ENCODE results near the gene KANK4.

Gene KANK4

DNA sequence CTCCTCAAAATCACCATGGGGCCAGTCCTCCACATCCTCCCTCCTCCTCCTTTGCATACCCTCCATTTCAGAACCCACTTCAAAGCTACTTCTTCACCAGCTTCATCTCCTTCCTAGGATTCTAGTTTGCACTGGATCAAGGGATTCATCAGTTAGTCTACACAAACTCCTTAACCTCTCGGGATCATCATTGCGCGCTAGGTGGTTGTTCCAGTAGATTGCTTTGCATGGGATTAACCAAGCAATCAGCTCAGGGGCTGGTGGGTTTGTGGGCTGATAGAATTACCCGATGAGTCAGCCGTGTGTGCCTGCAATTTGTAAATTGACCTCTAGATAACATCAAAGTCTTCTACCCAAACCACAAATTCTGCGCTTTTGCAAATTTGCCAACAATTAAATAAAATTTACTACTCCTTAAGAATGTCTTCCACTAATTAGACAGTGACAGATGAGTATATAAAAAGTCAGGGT, 7.7 kb downstream of the KANK4 start:
- DNase-seq = no peak
- in situ Hi-C loops (cut with HindIII; ENCODE audit: low pct_ligation_motif_present, low pct_unique_long_range_greater_than_20kb, low sequenced_read_pairs) = no loop called here

DNA sequence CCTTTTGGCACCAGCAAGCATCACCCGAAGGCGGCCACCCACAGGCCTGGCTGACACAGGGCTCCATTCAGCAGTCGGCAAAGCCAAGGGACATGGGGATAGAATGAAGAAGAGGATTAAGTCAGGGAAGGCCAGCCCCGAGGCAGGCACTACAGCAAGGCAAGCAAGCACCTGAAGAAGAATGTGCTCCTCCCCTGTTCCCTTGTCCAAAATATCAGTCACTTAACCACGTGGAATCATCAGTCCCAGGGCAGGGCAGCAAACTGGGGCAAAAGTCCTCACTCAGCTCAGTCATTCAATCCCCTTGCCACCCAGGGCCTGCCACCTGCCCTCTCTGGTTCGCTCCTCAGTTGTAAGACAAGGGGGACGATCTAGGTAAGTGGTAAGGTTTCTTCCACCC, 9.3 kb downstream of the KANK4 start:
- in situ Hi-C loops (cut with HindIII; ENCODE audit: low pct_ligation_motif_present, low pct_unique_long_range_greater_than_20kb, low sequenced_read_pairs) = no loop called here

DNA sequence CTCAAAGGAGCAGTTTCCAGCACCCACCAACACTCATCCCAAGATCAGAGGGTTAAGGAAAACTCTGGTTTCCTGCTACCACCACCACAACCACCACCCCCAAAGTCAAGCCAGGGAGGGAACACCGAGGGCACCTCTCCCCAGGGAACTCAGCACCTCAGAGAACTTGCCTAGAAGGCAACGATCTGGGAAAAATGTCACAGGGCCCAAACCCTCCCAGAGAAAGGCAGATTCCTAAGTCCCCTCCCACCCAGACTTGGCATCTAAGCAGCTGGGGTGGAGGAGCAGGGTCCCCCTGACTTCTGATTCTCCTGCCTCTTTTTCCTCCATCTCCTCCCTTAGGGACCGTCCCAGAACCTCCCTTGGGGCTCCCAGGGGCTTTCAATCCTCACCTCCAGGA, 10.6 kb downstream of the KANK4 start:
- no peak for DNase-seq
- in situ Hi-C loops (cut with HindIII; ENCODE audit: low pct_ligation_motif_present, low pct_unique_long_range_greater_than_20kb, low sequenced_read_pairs) = no loop called here

More for the DNA sequence above, 9.3 kb downstream of the KANK4 start:
- no peak for DNase-seq

DNA sequence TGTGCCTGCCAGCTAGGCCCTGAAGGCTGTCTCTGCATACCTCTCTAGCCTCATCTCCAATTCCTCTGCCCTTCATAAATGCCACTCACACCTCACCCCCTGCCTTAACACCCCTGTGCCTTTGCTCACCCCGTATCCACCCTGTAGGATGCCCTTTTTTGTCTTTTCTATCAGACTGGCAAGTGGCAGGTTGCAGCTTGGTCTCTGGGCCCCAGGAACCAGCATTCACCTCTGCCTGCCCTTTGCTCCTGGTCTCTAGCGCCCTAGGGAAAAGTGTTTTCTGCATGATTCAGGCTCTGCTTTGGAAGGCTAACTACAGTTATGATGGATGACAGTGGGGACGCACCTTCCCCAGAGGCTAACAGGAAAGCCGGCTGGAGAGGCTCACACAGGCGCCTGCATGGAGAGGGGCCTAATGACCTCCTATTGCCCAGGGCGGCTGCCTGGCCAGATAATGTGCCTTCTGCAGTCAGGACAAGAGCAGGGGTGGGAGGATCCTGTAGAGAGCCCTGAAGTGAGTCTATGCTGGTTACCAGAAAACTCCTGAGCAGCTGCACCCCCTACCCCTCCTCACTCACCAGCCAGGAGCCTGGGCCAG, 11.2 kb downstream of the KANK4 start:
- no peak for DNase-seq
- in situ Hi-C loops (cut with HindIII; ENCODE audit: low pct_ligation_motif_present, low pct_unique_long_range_greater_than_20kb, low sequenced_read_pairs) = no loop called here

DNA sequence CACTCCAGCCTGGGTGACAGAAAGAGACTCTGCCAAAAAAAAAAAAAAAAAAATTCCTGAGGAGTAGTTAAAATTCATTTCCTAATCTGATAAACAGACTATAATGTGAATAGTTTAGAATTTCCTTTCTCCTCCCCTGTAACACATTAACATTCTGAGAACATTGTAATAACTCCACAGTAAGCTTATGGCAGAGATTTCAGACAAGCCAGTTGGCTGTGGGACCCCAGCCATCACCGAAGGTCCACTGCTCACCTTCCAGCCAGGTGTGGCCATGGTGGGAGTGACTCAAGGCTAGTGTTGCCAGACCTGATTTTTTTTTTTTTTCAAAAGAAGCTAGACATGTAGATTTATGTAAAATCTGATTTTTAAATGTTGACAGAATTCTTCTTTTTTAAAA, 11.8 kb downstream of the KANK4 start:
- no peak for DNase-seq
- in situ Hi-C loops (cut with HindIII; ENCODE audit: low pct_ligation_motif_present, low pct_unique_long_range_greater_than_20kb, low sequenced_read_pairs) = no loop called here

DNA sequence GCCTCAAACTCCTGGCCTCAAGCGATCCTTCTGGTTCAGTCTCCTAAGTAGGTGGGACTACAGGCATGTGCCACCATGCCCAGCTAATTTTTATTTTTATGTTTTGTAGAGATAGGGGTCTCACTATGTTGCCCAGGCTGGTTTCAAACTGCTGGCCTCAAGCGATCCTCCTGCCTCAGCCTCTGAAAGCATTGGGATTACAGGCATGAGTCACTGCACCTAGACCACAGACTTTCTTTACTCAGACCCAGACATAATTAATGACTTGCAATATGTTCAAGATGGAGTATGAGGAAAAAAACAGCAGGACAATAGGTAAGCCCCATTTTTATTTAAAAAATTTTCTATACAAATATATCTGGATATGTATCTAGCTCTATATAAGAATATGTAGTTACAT, 13.2 kb downstream of the KANK4 start:
- no peak for DNase-seq
- in situ Hi-C loops (cut with HindIII; ENCODE audit: low pct_ligation_motif_present, low pct_unique_long_range_greater_than_20kb, low sequenced_read_pairs) = no loop called here

DNA sequence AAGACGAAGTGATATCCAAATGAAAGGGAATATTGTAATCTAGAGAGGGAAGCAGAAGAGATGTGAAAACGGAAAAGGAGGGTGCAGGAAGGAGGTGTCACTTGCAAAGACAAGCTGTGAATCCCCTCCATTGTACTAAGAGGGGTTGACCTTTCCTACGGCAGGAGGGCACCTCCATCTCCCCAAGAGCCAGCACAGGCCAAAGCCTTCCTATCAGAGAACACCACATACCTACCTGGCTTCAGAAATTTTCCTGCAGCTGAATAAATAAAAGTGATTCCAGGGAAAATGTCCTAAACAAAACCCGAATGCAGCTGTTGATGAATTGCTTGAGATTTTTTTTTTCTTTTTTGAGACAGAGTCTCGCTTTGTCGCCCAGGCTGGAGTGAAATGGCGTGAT, 14.3 kb downstream of the KANK4 start:
- no peak for DNase-seq
- in situ Hi-C loops (cut with HindIII; ENCODE audit: low pct_ligation_motif_present, low pct_unique_long_range_greater_than_20kb, low sequenced_read_pairs) = no loop called here

DNA sequence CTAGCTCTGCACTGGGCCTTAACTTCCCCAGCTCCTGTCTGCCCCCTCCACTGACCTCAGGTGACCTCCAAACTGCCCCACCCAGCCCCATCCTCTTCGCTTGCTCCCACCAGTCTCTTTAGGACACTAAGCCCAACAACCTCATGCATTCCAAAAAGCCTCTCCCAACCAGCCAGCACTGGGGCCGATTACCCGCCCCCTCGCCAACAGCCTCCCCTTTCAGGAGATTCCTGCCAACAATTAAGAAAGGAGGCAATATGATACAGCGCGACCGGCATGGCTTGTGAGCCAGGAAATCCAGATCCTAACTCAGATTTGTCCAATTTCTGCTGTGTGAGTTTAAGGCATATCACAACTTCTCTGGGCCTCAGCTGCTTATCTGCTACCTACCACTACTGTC, 14.7 kb downstream of the KANK4 start:
- no peak for DNase-seq
- in situ Hi-C loops (cut with HindIII; ENCODE audit: low pct_ligation_motif_present, low pct_unique_long_range_greater_than_20kb, low sequenced_read_pairs) = no loop called here

DNA sequence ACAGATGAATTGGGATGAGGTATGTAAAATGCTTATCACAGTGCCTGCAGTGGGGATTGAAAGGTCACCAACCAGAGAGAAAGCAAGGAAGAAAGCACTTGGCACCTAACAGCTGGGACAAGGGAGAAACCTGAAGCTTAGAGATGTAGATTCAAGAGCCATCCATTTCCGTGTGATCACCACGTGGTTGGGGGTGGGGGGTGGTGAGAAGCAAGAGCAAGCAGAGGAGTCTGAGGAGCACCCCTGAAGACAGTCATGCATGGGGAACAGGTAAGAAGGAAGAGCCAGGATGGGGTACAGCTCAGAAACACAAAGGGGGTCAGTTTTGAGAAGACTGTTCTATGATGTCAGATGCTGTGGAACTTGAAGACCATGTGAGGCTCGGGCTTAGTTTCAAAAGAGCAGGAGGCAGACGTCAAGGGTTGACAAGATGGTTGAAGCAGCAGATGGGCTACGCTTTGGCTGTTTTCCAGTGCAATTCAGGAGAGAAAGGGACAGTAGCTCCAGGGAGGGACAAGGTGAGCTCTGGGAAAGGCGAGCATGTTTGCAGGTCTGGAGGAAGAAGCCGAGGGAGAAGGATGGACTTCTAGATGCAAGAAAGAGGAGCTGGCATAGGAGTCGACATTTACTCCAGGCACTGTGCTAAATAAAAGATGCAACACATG, 17.4 kb downstream of the KANK4 start:
- DNase-seq = no peak
- in situ Hi-C loops (cut with HindIII; ENCODE audit: low pct_ligation_motif_present, low pct_unique_long_range_greater_than_20kb, low sequenced_read_pairs) = no loop called here

DNA sequence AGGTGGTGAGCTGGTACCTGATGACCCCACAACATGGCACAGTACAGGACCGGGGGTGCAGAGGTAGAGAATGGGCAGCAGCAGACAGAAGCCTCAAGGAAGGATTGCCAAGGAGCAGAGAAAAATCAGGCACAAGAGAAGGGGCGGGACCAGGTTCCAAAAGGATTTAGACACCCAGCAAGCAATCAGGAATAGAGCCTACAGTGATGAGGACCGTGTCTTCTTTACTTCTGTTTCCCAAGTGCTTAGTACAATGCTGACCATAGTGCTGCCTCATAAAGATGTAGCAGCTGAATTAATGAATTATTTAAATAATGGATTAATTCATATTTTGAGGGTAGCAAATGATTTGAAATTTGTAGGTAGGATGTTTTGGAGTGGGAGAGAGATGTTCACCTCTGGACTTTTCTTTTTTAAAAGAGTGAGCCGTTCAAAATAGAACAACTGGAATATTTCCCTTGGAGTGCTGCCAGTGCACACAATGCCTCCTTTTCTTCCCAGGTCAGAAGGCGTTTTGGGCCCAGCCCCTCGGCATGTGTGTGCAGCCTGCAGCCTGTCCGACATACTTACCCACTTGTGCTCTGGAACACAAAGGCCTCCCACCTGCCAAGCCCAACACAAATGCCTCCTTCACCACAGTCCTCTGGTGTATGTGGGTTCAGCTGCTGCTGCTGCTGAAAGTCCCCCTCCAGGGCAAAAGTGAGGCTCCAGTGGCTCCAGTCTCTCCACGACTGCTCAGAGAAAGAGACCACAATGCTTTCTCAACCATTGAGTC, 19.6 kb downstream of the KANK4 start:
- in situ Hi-C loops (cut with HindIII; ENCODE audit: low pct_ligation_motif_present, low pct_unique_long_range_greater_than_20kb, low sequenced_read_pairs) = no loop called here
- no peak for DNase-seq

DNA sequence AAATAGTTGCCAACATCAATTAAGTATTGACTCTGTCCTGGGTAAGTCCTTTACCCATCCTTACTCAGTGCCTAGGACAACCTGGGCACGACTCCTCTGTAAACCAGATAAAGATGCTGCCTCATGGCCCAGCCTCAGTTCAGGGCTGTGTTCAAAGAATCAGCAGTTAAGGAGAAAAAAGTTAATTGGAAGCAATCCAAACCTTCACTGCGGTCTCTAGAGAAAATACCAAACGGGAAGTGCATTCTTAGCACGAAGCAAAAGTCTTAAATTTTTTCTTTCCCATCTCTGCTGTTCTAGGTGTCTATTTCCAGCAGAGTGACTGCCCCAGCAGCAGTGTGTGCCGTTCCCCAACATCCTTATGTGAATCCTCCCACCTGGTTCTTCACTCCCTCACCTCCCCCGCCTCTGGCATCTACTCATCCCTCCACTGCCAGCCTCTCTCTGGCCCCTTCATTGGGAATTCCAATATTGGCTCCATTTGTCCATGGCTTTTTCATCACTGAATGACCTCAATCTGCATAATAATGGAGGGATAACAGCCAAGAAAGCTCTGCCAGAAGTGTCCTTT, 23.2 kb downstream of the KANK4 start:
- DNase-seq = no peak
- in situ Hi-C loops (cut with HindIII; ENCODE audit: low pct_ligation_motif_present, low pct_unique_long_range_greater_than_20kb, low sequenced_read_pairs) = no loop called here

DNA sequence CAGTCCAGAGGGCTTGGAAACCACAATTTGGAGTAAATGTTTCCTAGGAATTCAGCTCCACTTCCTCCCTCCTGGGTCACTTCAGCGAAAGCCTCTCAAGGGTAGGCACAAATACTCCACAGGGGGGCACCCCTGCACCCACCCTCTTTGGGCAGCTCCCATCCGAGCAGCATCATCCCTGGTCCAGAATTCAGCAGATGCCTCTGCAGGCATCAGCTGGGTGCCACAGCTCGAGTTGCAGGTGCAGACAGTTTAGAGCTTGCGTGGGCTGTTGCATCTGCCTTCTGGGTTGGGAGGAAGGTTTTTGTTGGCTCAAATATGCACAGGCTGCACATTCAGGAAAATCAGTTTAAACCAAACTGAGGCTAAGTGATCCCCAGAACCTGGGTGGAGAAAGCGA, 25.0 kb downstream of the KANK4 start:
- in situ Hi-C loops (cut with HindIII; ENCODE audit: low pct_ligation_motif_present, low pct_unique_long_range_greater_than_20kb, low sequenced_read_pairs) = no loop called here
- DNase-seq = peak; percentile 35

DNA sequence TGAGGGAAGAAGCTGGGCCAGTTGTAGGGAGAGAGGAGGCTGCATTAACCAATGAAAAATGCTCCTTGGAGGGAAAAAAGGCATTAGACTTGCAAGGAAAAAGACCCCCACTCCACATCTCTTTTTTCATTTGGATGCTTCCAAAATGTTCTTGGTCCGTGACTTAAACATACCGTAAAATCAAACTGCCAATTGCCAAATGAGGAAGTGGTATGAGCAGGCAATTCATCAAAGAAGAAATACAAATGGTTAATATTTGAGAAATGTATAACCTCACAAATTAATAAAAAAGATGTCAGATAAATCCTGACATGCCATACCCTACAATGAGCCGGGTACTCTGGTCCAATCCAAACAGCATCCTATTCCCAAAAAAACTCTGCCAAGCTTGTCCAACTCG, 30.6 kb downstream of the KANK4 start:
- DNase-seq = no peak

DNA sequence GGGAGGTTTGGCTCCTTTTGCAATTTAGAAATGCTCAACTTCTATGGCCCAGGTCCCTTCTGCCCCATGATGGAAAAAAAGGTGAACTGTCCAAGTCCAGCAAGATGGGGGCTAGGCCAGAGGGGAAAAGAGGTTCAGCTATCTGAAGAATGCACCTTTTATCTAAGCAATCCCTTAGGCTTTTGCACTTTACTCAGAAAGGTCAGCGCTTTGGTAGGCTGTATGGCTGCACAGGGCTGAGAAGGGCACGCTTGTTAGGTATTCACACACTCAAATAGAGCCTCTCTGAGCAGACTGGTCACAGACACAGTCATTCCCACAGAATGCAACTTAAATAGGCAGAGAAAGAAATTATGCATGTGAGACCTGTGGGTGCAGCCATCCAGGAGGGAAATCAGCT, 31.0 kb downstream of the KANK4 start:
- DNase-seq = no peak
- in situ Hi-C loops (cut with HindIII; ENCODE audit: low pct_ligation_motif_present, low pct_unique_long_range_greater_than_20kb, low sequenced_read_pairs) = no loop called here

More for the DNA sequence above, 30.6 kb downstream of the KANK4 start:
- in situ Hi-C loops (cut with HindIII; ENCODE audit: low pct_ligation_motif_present, low pct_unique_long_range_greater_than_20kb, low sequenced_read_pairs) = no loop called here

DNA sequence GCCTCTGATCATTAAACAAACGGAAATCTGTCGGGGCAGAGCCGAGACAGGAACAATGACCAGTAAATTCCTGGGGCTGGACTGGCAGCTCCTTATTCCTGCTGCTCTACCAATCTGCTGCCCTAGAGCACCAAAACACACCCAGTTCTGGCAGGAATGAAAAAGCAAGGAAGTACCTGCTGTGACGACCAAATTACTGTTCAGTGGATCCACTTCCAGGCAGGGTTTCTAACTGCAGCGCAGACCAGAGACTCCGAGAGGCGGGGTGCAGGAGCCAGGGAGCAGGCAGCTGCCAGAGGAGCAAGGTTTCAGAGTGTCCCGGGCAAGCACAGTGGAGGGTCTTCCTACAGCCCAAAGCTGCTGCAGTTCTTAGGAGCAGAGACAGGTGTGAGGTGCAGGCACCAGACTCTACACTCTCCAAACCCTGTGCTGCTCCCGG, 32.4 kb downstream of the KANK4 start:
- in situ Hi-C loops (cut with HindIII; ENCODE audit: low pct_ligation_motif_present, low pct_unique_long_range_greater_than_20kb, low sequenced_read_pairs) = no loop called here
- DNase-seq = no peak

DNA sequence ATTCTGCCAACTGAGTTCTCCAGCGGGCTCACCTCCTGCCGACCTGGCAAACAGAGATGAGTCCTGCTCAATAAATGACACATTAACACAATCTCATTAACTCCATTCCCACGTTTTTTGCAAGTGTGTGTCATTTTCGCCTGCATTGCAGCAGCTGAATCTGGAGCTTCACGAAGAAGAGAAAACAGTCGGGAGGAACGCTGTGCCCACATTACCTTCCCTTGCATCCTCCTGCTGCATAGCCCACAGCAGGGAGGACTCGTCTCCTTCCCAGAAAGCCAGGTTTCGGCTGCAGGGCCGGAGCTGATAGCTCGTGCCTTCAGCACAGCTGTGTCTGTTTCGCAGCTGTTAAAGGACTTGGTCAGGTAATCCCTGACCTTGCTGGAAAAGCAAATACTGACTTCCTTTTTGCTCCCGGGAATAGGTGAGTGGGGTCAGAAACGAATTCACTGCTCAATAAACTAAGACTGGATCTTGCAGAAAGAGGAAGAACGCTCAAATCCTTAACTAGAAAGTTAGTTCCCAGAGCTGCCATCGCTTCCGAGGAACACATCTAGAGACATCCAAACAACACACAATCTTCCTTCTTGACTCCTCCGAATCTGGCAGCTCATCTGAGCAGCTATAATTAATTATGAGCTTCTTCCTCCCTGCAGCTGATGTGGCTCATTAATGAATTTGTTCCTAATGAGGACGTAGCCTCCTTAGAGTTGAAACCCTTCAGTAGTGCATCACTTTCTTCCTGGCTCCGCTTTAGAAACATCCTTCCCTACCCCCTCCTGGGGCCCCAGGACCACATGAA, 33.0 kb downstream of the KANK4 start:
- in situ Hi-C loops (cut with HindIII; ENCODE audit: low pct_ligation_motif_present, low pct_unique_long_range_greater_than_20kb, low sequenced_read_pairs) = no loop called here
- DNase-seq = no peak

DNA sequence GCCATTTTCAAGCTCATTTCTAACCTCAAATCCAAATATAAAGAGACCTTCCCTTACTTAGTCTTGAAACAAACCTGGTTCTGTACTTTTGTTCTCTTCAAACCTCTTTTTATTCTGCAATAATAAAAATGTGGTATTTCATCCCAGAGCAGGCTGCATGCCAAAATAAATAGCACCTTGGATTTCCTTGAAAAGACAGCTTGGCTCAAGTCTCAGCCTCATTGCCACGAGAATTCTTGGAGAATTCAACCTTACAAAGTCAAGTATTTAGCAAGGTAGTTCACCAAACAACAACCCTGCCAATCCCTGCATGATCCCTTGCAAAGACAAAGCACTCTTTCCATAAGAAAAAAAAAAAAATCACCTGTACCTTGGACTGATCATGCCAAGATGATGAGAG, 33.8 kb downstream of the KANK4 start:
- in situ Hi-C loops (cut with HindIII; ENCODE audit: low pct_ligation_motif_present, low pct_unique_long_range_greater_than_20kb, low sequenced_read_pairs) = no loop called here
- no peak for DNase-seq

DNA sequence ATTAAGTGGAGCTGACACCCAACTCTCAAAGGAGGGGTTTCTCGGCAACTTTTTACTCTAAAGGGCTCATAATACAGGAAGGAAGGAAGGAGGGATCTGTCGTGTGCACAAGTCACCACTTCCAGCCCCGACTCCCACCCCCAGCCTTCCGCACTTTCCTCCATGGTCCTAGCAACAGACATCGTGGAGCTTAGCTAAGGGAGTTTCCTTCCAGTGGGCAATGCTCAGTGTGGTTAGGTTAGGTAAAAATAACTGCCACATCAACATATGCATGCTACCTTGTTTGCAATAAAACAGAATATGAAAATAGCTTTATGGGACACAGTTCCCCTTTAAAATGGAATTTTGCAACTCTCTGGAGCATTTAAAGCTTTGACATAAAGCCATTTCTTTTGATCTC, 35.2 kb downstream of the KANK4 start:
- no peak for DNase-seq
- in situ Hi-C loops (cut with HindIII; ENCODE audit: low pct_ligation_motif_present, low pct_unique_long_range_greater_than_20kb, low sequenced_read_pairs) = no loop called here

Data from ACHN (cell line).